SK-N-SH (cell line): ENCODE results near the gene IRF2BPL. TPM values are rescaled to one million over a fixed set of nuclear protein-coding genes. Genes with fewer than 3 reads are reported as not detected.
A peak's percentile ranks its signal among the peaks of the same experiment; 100 is the strongest.

Experiments used
- CTCF ChIA-PET: fragments of 300-600, 350-600 bp; formaldehyde crosslinking; extraction: SDS; loops from one replicate; lab custom pipeline; 2021; lab: Yijun Ruan, JAX
- POLR2A ChIA-PET: fragments of 350-600 bp; sonication (Branson Sonifier 250); formaldehyde crosslinking; extraction: SDS; loops from one replicate; lab custom pipeline; 2020; ENCODE audit warnings: antibody characterized with exemption, inconsistent platforms; lab: Yijun Ruan, JAX
- DNase-seq: peaks from one replicate; pipeline ENCODE4 v3.0.0; 2012
- H2AFZ ChIP-seq: fragments of 200-600 bp; sonication (generic); 2 replicates; pipeline ENCODE4 v1.8.1; 2016; ENCODE audit warnings: antibody characterized with exemption, mild to moderate bottlenecking, low read depth
- H3F3A ChIP-seq: fragments of 200-600 bp; sonication (generic); replicated peaks from 2 replicates; pipeline ENCODE3; 2016; ENCODE audit warnings: antibody characterized with exemption, mild to moderate bottlenecking; ENCODE audit not compliant: insufficient read depth
- H3K27ac ChIP-seq, 2 experiments: fragments of 200-500 bp in 1 of 2; fragments of 200-600 bp in 1 of 2; sonication (Bioruptor generic) in 1 of 2; sonication (generic), shearing (Covaris generic) in 1 of 2; 2 replicates each; pipeline versions ENCODE4 v1.5.1 to v1.6.1; 2014 to 2016; ENCODE audit warnings: low read depth in 2 of 2, inconsistent platforms in 1 of 2, low read length in 1 of 2, mild to moderate bottlenecking in 1 of 2, mixed read lengths in 1 of 2
- H3K27me3 ChIP-seq: fragments of 200-600 bp; sonication (generic), shearing (Covaris generic); 2 replicates; pipeline ENCODE4 v1.6.1; 2016; ENCODE audit warnings: mixed run types; ENCODE audit not compliant: insufficient read depth
- H3K36me3 ChIP-seq, 2 experiments: fragments of 200-500 bp in 1 of 2; fragments of 200-600 bp in 1 of 2; sonication (Bioruptor generic) in 1 of 2; sonication (generic) in 1 of 2; replicated peaks in 1 of 2; 2 replicates each; pipeline versions ENCODE3 to v1.5.1; 2014 to 2016; ENCODE audit warnings: low read length in 1 of 2, mild to moderate bottlenecking in 1 of 2; ENCODE audit not compliant: insufficient read depth in 2 of 2, control insufficient read depth in 1 of 2
- H3K4me1 ChIP-seq, 2 experiments: fragments of 200-500 bp in 1 of 2; fragments of 200-600 bp in 1 of 2; sonication (Bioruptor generic) in 1 of 2; sonication (generic), shearing (Covaris generic) in 1 of 2; 2 replicates each; pipeline versions ENCODE4 v1.5.1 to v1.6.1; 2014 to 2016; ENCODE audit warnings: low read depth in 1 of 2, low read length in 1 of 2, mixed run types in 1 of 2; ENCODE audit not compliant: insufficient read depth in 2 of 2, control insufficient read depth in 1 of 2
- H3K4me2 ChIP-seq: fragments of 200-600 bp; sonication (generic), shearing (Covaris generic); 2 replicates; pipeline ENCODE4 v1.6.1; 2017; ENCODE audit warnings: mixed run types
- H3K4me3 ChIP-seq, 2 experiments: fragments of 200-500 bp in 1 of 2; fragments of 200-600 bp in 1 of 2; sonication (Bioruptor generic) in 1 of 2; sonication (generic), shearing (Covaris generic) in 1 of 2; 2 replicates each; pipeline versions ENCODE4 v1.5.1 to v1.8.1; 2014 to 2016; ENCODE audit warnings: low read depth in 2 of 2, inconsistent platforms in 1 of 2, low read length in 1 of 2, mild to moderate bottlenecking in 1 of 2, mixed read lengths in 1 of 2, moderate library complexity in 1 of 2
- H3K79me2 ChIP-seq: fragments of 200-600 bp; sonication (generic); 2 replicates; pipeline ENCODE4 v1.8.1; 2017; ENCODE audit warnings: mild to moderate bottlenecking; ENCODE audit not compliant: insufficient read depth
- H3K9ac ChIP-seq: fragments of 200-600 bp; sonication (generic); 2 replicates; pipeline ENCODE4 v1.6.1; 2017; ENCODE audit warnings: mixed run types
- H3K9me2 ChIP-seq: fragments of 200-600 bp; sonication (generic); 2 replicates; pipeline ENCODE4 v1.6.1; 2017; ENCODE audit warnings: mixed run types
- H3K9me3 ChIP-seq: fragments of 200-600 bp; sonication (generic); 2 replicates; pipeline ENCODE4 v1.6.1; 2017; ENCODE audit warnings: mixed run types, mild to moderate bottlenecking, moderate library complexity
- H4K20me1 ChIP-seq: fragments of 200-600 bp; sonication (generic); 2 replicates; pipeline ENCODE4 v1.6.1; 2017; ENCODE audit warnings: mild to moderate bottlenecking, mixed run types; ENCODE audit not compliant: insufficient read depth
- EP300 ChIP-seq, 2 experiments: IDR thresholded peaks; 2 replicates each; pipeline versions ENCODE4 v1.4.0 to v1.6.1; 2012; ENCODE audit warnings: borderline replicate concordance in 1 of 2, low read depth in 1 of 2, low read length in 1 of 2
- EZH2phosphoT487 ChIP-seq: fragments of 200-600 bp; sonication (generic); IDR thresholded peaks from 2 replicates; pipeline ENCODE4 v1.6.1; 2017; ENCODE audit warnings: low read depth, mixed run types, mild to moderate bottlenecking, antibody characterized with exemption, moderate library complexity, borderline replicate concordance
- GABPA ChIP-seq: IDR thresholded peaks from 2 replicates; pipeline ENCODE4 v1.4.0; 2012; ENCODE audit warnings: low read depth, mild to moderate bottlenecking
- GATA2 ChIP-seq: sonication (generic); formaldehyde crosslinking; IDR thresholded peaks from 2 replicates; pipeline ENCODE4 v1.5.0; 2020; ENCODE audit warnings: mild to moderate bottlenecking, missing genetic modification reagents
- IRF3 ChIP-seq: fragments of 150-350 bp; IDR thresholded peaks from 2 replicates; pipeline ENCODE4 v1.6.1; 2016; ENCODE audit warnings: mild to moderate bottlenecking, low read depth, low read length
- RCOR1 ChIP-seq: fragments of 150-350 bp; IDR thresholded peaks from 2 replicates; pipeline ENCODE4 v1.6.1; 2017; ENCODE audit warnings: antibody characterized with exemption, low read length
- TAF1 ChIP-seq: IDR thresholded peaks from 2 replicates; pipeline ENCODE4 v1.6.1; 2012; ENCODE audit warnings: low read depth, mild to moderate bottlenecking, low read length, moderate library complexity, borderline replicate concordance
- TCF12 ChIP-seq: IDR thresholded peaks from 2 replicates; pipeline ENCODE4 v1.4.0; 2012
- TEAD4 ChIP-seq: IDR thresholded peaks from 2 replicates; pipeline ENCODE4 v1.4.0; 2012; ENCODE audit warnings: mild to moderate bottlenecking, borderline replicate concordance; ENCODE audit not compliant: insufficient read depth
- WGBS: methylation state at CpG from one replicate; pipeline ENCODE4 v1.1.6; 2017; ENCODE audit warnings: low lambda C conversion rate; 5-methylcytosine and 5-hydroxymethylcytosine counted together
- polyA plus RNA-seq, 3 experiments: library from polyadenylated mRNA; depleted of rRNA; stranded (reverse); fragments of >200 nt; gene quantifications; 2 replicates each; pipeline ENCODE4 v1.2.3, GENCODE V29; 2012
- TF ChIP-seq, protein P1 (sequence below): IDR thresholded peaks from 2 replicates; pipeline ENCODE4 v1.4.0; 2012; ENCODE audit warnings: low read depth
- TF ChIP-seq, protein P2 (sequence below): IDR thresholded peaks from 2 replicates; pipeline ENCODE4 v1.6.1; 2012; ENCODE audit warnings: mild to moderate bottlenecking, low read depth, low read length, moderate library complexity

Gene IRF2BPL
- polyA plus RNA-seq, 1 of the 3 experiments (the other 2 are of a cell fraction), result 17.1 TPM

- no peaks in the 10 kb centered on the region for H3K27me3 ChIP-seq
- POLR2A ChIA-PET, result interaction anchor here (1.8 kb wide), 1 partner anchor 116 kb away, joined by 6 read pairs; no protein-coding TSS in a partner anchor
- no peak overlapping the region; the same call in 1 of the 2 replicates for H2AFZ ChIP-seq
- H3K4me2 ChIP-seq, result peak overlapping the region; percentile 81; the same call in 1 of the 2 replicates
- H3K27ac ChIP-seq, result peak overlapping the region; percentile 99 to 100
- DNase-seq, result no peak
- H3K9ac ChIP-seq, result peak overlapping the region; percentile 75; the same call in 1 of the 2 replicates
- H3K4me3 ChIP-seq, result no peak overlapping the region
- TF ChIP-seq RCOR1 (no peak), TAF1 (no peak), GATA2 (no peak), TCF12 (no peak), EP300 (IDR thresholded peaks at IDR 0.05; ENCODE audit: borderline replicate concordance in 1 of 2, low read depth in 1 of 2, low read length in 1 of 2) (no peak), TEAD4 (no peak), GABPA (no peak), EZH2phosphoT487 (no peak), IRF3 (no peak)
- TF ChIP-seq, protein P1, sequence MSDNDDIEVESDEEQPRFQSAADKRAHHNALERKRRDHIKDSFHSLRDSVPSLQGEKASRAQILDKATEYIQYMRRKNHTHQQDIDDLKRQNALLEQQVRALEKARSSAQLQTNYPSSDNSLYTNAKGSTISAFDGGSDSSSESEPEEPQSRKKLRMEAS, result no peak
- TF ChIP-seq, protein P2, sequence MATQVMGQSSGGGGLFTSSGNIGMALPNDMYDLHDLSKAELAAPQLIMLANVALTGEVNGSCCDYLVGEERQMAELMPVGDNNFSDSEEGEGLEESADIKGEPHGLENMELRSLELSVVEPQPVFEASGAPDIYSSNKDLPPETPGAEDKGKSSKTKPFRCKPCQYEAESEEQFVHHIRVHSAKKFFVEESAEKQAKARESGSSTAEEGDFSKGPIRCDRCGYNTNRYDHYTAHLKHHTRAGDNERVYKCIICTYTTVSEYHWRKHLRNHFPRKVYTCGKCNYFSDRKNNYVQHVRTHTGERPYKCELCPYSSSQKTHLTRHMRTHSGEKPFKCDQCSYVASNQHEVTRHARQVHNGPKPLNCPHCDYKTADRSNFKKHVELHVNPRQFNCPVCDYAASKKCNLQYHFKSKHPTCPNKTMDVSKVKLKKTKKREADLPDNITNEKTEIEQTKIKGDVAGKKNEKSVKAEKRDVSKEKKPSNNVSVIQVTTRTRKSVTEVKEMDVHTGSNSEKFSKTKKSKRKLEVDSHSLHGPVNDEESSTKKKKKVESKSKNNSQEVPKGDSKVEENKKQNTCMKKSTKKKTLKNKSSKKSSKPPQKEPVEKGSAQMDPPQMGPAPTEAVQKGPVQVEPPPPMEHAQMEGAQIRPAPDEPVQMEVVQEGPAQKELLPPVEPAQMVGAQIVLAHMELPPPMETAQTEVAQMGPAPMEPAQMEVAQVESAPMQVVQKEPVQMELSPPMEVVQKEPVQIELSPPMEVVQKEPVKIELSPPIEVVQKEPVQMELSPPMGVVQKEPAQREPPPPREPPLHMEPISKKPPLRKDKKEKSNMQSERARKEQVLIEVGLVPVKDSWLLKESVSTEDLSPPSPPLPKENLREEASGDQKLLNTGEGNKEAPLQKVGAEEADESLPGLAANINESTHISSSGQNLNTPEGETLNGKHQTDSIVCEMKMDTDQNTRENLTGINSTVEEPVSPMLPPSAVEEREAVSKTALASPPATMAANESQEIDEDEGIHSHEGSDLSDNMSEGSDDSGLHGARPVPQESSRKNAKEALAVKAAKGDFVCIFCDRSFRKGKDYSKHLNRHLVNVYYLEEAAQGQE, result no peak
- H3K9me3 ChIP-seq, result no peaks in the 10 kb centered on the region
- H3K4me1 ChIP-seq, result peaks cover 63 to 69% of the 10 kb centered on the region in 2 experiments
- CTCF ChIA-PET, result interaction anchor here (0.9 to 24.4 kb wide), 10 partner anchors 9 to 161 kb away, joined by 3 to 484 read pairs (median 4); no protein-coding TSS in a partner anchor
- H3K79me2 ChIP-seq, result peaks cover 13% of the 10 kb centered on the region; the same call in 1 of the 2 replicates
- peaks cover 66% of the 10 kb centered on the region for H3F3A ChIP-seq
- no peaks in the 10 kb centered on the region for H4K20me1 ChIP-seq
- H3K9me2 ChIP-seq, result no peaks in the 10 kb centered on the region
- WGBS, result 93% methylated on average over 6 of the region's 6 CpGs
- no peaks in the 10 kb centered on the region for H3K36me3 ChIP-seq
Measured at GRCh38 chr14:77036484-77037214, 8.1 kb upstream of the IRF2BPL start.
